Ovary (tissue), 9 donors: ENCODE data around the gene REL. TPM values are rescaled to one million over a fixed set of nuclear protein-coding genes. Genes with fewer than 3 reads are reported as not detected.
"Not testable (repeated sequence)": the region's sequence is repeated elsewhere in the genome, so short reads cannot be mapped to it uniquely, and the experiment has no call there.

Source experiments
- DNase-seq, 5 donors: peaks; one replicate each; pipeline ENCODE4 v3.0.0-alpha.2; 2019 to 2020
- H3K27ac ChIP-seq, 2 donors: fragments of 200-600 bp; one replicate each; pipeline versions ENCODE4 v1.5.1 to v1.8.0; 2019 to 2022
- H3K27me3 ChIP-seq: fragments of 200-600 bp; one replicate; pipeline ENCODE4 v1.8.0; 2022
- H3K36me3 ChIP-seq: fragments of 200-600 bp; sonication (generic); one replicate; pipeline ENCODE4 v1.5.1; 2019
- H3K4me1 ChIP-seq: one replicate; pipeline ENCODE4 v1.8.1; 2013; ENCODE audit warnings: mild to moderate bottlenecking, moderate library complexity; ENCODE audit not compliant: insufficient read depth
- H3K4me3 ChIP-seq: fragments of 200-600 bp; sonication (generic); one replicate; pipeline ENCODE4 v1.5.1; 2017
- H3K9me3 ChIP-seq, 2 donors: fragments of 200-600 bp in 1 of 2; sonication (generic) in 1 of 2; one replicate each; pipeline versions ENCODE4 v1.5.1 to v1.8.1; 2013 to 2019; ENCODE audit warnings: mild to moderate bottlenecking in 1 of 2, moderate library complexity in 1 of 2
- CTCF ChIP-seq, 3 donors: fragments of 450-650 bp in 2 of 3; fragments of 200-600 bp in 1 of 3; IDR thresholded peaks; one replicate each; pipeline versions ENCODE4 v1.5.1 to v1.8.0; 2016 to 2022; ENCODE audit warnings: antibody characterized with exemption in 3 of 3, mild to moderate bottlenecking in 1 of 3
- EP300 ChIP-seq: sonication (generic); formaldehyde crosslinking; IDR thresholded peaks from one replicate; pipeline ENCODE4 v1.6.1; 2017; ENCODE audit warnings: antibody characterized with exemption
- POLR2A ChIP-seq: fragments of 450-650 bp; IDR thresholded peaks from one replicate; pipeline ENCODE4 v1.6.1; 2017; ENCODE audit warnings: antibody characterized with exemption, mild to moderate bottlenecking, moderate library complexity
- WGBS, 3 donors: extraction: QIAGEN DNeasy Blood & Tissue Kit in 1 of 3; methylation state at CpG; one replicate each; pipeline versions ENCODE4 v1.1.5 to v1.1.7; 2013 to 2017; 5-methylcytosine and 5-hydroxymethylcytosine counted together
- intact Hi-C, 4 donors: fragments of 100-400 bp; cut with DNase I; formaldehyde crosslinking; loops; one replicate each; pipeline versions ENCODE4 v1.11.0 to v1.15.1; 2022 to 2023
- polyA plus RNA-seq, 2 donors: library from polyadenylated mRNA; stranded (reverse); fragments of 200-250 nt in 1 of 2; fragments of 350-450 nt in 1 of 2; fragmentation: Illumina TruSeq in 1 of 2; extraction: RNeasy Lipid Tissue Mini Kit (QIAGEN cat#74804) in 1 of 2; gene quantifications; one replicate each; pipeline ENCODE4 v1.2.3, GENCODE V29; 2013 to 2014
- total RNA-seq, 7 donors: library from RNA; depleted of rRNA in 2 of 7; stranded (reverse); fragments of >200 nt in 2 of 7; fragmentation: NEBNext Ultra II Directional in 3 of 7; extraction: Animal tissue kit (Norgen Biotek cat#: 25700) in 3 of 7; gene quantifications; one replicate each; pipeline versions ENCODE4 v1.1.0 to v1.2.4, GENCODE V29; 2016 to 2023
- donor health status: DM: no; HTN: no; CAD: no; lungs with moderate emphysema.
- donor health status: DM: no; HTN: no; CAD: no.
- donor health status: Bipolar disorder and iron deficiency.
- donor health status: DM: yes; HTN: yes; CAD: no.
- donor health status: DM: no; HTN: no; CAD: no.
- donor health status: DM: yes; HTN: yes; CAD: no.

REL gene
- total and polyA plus RNA-seq, 9 donors: 3.8 to 45.1 (median 18.6) TPM

- no peaks in the 10 kb centered on the region for H3K9me3 ChIP-seq
These were observed 9.8 kb downstream of the REL start for GRCh38 chr2:60891180-60891579.

GRCh38 chr2:60898567-60898966, 17.2 kb downstream of the REL start:
- DNase-seq: no peak
- Histone ChIP-seq H3K27me3 (no peaks in the 10 kb centered on the region), H3K4me3 (no peak overlapping the region), H3K27ac (no peak overlapping the region), H3K9me3 (no peaks in the 10 kb centered on the region), H3K4me1 (no peaks in the 10 kb centered on the region), H3K36me3 (no peaks in the 10 kb centered on the region)
- WGBS, 3 donors: 96 to 100% (median 100%) methylated on average over 1 of the region's 1 CpG
- intact Hi-C loops: no loop called here
- TF ChIP-seq EP300 (no peak), POLR2A (no peak), CTCF (IDR thresholded peaks at IDR 0.05) (no peak)

More at GRCh38 chr2:60891180-60891579, 9.8 kb downstream of the REL start:
- no peak overlapping the region for H3K4me3 ChIP-seq
- no peaks in the 10 kb centered on the region for H3K36me3 ChIP-seq
- no peaks in the 10 kb centered on the region for H3K27me3 ChIP-seq
- TF ChIP-seq POLR2A (no peak), CTCF (IDR thresholded peaks at IDR 0.05) (no peak), EP300 (no peak)
- intact Hi-C loops: no loop called here
- no peaks in the 10 kb centered on the region for H3K4me1 ChIP-seq
- no peak for DNase-seq
- WGBS, 3 donors: 65 to 81% (median 80%) methylated on average over 3 of the region's 3 CpGs
- no peak overlapping the region for H3K27ac ChIP-seq

GRCh38 chr2:60899230-60899891, 18.0 kb downstream of the REL start:
- Histone ChIP-seq H3K4me3 (no peak overlapping the region), H3K27me3 (no peaks in the 10 kb centered on the region), H3K9me3 (no peaks in the 10 kb centered on the region), H3K4me1 (no peaks in the 10 kb centered on the region), H3K27ac (no peak overlapping the region), H3K36me3 (no peaks in the 10 kb centered on the region)
- DNase-seq: no peak
- intact Hi-C loops: no loop called here
- 84% methylated on average over 6 of the region's 6 CpGs for WGBS, 3 donors
- TF ChIP-seq EP300: no peak
- TF ChIP-seq CTCF (IDR thresholded peaks at IDR 0.05): no peak
- no peak for TF ChIP-seq POLR2A

- TF ChIP-seq POLR2A (no peak), EP300 (no peak), CTCF (IDR thresholded peaks at IDR 0.05) (no peak)
- H3K27ac ChIP-seq: no peak overlapping the region
- no peak overlapping the region for H3K4me3 ChIP-seq
- DNase-seq: no peak
- no peaks in the 10 kb centered on the region for H3K4me1 ChIP-seq
- 76 to 85% (median 85%) methylated on average over 1 of the region's 1 CpG for WGBS, 3 donors
- H3K36me3 ChIP-seq: no peaks in the 10 kb centered on the region
- H3K9me3 ChIP-seq: no peaks in the 10 kb centered on the region
- intact Hi-C loops: no loop called here
- no peaks in the 10 kb centered on the region for H3K27me3 ChIP-seq
These were observed 18.5 kb downstream of the REL start for GRCh38 chr2:60899892-60900249.

- intact Hi-C loops, H3K27me3 ChIP-seq, H3K36me3 ChIP-seq, H3K4me1 ChIP-seq, DNase-seq, H3K9me3 ChIP-seq, H3K4me3 ChIP-seq, H3K27ac ChIP-seq: not testable (repeated sequence)
- 93 to 96% (median 95%) methylated on average over 6 of the region's 6 CpGs for WGBS, 3 donors
These were observed 19.9 kb downstream of the REL start for GRCh38 chr2:60901296-60901695.

- H3K27ac ChIP-seq, intact Hi-C loops, DNase-seq, H3K4me3 ChIP-seq, H3K4me1 ChIP-seq, H3K9me3 ChIP-seq, H3K36me3 ChIP-seq, H3K27me3 ChIP-seq: not testable (repeated sequence)
- WGBS, 3 donors: 84 to 89% (median 89%) methylated on average over 5 of the region's 5 CpGs
These were observed 24.5 kb downstream of the REL start for GRCh38 chr2:60905867-60906266.
